ENCODE data around the gene CXXC5.

DNA sequence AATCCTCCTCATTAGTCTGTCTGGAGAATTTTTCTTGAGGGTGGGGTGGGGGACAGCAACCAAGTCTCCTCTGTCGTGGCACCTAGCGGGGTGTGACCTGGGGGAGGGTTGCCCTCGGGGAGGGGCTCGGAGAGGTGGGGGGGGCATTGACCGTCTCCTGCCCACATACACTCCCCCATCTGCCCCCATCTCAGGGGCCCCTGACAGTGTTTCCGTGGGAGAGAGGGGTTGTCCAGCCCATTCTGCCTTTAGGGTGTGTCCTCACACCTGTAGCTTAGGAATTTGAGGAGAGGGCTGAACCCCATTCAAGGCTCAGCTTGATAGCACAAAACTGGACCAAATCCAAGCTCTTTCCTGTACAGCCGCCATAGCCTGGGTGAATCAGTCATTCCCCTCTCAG is 5.9 kb upstream of the CXXC5 start:
- TF ChIP-seq, protein P1, sequence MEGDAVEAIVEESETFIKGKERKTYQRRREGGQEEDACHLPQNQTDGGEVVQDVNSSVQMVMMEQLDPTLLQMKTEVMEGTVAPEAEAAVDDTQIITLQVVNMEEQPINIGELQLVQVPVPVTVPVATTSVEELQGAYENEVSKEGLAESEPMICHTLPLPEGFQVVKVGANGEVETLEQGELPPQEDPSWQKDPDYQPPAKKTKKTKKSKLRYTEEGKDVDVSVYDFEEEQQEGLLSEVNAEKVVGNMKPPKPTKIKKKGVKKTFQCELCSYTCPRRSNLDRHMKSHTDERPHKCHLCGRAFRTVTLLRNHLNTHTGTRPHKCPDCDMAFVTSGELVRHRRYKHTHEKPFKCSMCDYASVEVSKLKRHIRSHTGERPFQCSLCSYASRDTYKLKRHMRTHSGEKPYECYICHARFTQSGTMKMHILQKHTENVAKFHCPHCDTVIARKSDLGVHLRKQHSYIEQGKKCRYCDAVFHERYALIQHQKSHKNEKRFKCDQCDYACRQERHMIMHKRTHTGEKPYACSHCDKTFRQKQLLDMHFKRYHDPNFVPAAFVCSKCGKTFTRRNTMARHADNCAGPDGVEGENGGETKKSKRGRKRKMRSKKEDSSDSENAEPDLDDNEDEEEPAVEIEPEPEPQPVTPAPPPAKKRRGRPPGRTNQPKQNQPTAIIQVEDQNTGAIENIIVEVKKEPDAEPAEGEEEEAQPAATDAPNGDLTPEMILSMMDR (IDR thresholded peaks at IDR 0.05): no peak
- no peak for TF ChIP-seq POLR2A (IDR thresholded peaks at IDR 0.05)
